Fibroblast of lung (primary cell): ENCODE results near the gene FHOD3. TPM values are rescaled to one million over a fixed set of nuclear protein-coding genes. Genes with fewer than 3 reads are reported as not detected.

Source experiments
- DNase-seq, 2 donors: peaks; one replicate each; pipeline versions ENCODE4 v3.0.0 to v3.0.0-alpha.2; 2010; ENCODE audit warnings: low read depth in 2 of 2
- H2AFZ ChIP-seq: 2 replicates; pipeline ENCODE4 v1.5.1; 2012; ENCODE audit warnings: low read length, control low read depth, inconsistent platforms
- H3K27ac ChIP-seq: 2 replicates; pipeline ENCODE4 v1.5.1; 2011; ENCODE audit warnings: low read length, control low read depth; ENCODE audit not compliant: insufficient read depth
- H3K27me3 ChIP-seq: 2 replicates; pipeline ENCODE4 v1.5.1; 2011; ENCODE audit warnings: mild to moderate bottlenecking, low read length; ENCODE audit not compliant: control insufficient read depth, insufficient read depth
- H3K36me3 ChIP-seq: 2 replicates; pipeline ENCODE4 v1.5.1; 2011; ENCODE audit warnings: low read length; ENCODE audit not compliant: control insufficient read depth, insufficient read depth
- H3K4me1 ChIP-seq: 2 replicates; pipeline ENCODE4 v1.5.1; 2011; ENCODE audit warnings: low read length; ENCODE audit not compliant: control insufficient read depth, insufficient read depth; ENCODE audit errors: extremely low read depth
- H3K4me2 ChIP-seq: 2 replicates; pipeline ENCODE4 v1.5.1; 2011; ENCODE audit warnings: low read length, control low read depth; ENCODE audit not compliant: insufficient read depth; ENCODE audit errors: extremely low read depth
- H3K4me3 ChIP-seq, 4 experiments: fragments of 200-600 bp in 1 of 4; sonication (generic) in 1 of 4; replicated peaks in 1 of 4; 2 replicates each; pipeline ENCODE4 v1.5.1; 2011 to 2016; ENCODE audit warnings: low read length in 4 of 4, low read depth in 3 of 4, mild to moderate bottlenecking in 3 of 4, control low read depth in 2 of 4, inconsistent platforms in 1 of 4, mixed read lengths in 1 of 4; ENCODE audit not compliant: insufficient read depth in 1 of 4; ENCODE audit errors: control extremely low read depth in 1 of 4
- H3K79me2 ChIP-seq: 2 replicates; pipeline ENCODE4 v1.5.1; 2012; ENCODE audit warnings: mild to moderate bottlenecking, low read length, inconsistent platforms; ENCODE audit not compliant: control insufficient read depth, insufficient read depth
- H3K9ac ChIP-seq: 2 replicates; pipeline ENCODE4 v1.5.1; 2011; ENCODE audit warnings: mild to moderate bottlenecking, low read length, control low read depth; ENCODE audit not compliant: insufficient read depth
- H3K9me3 ChIP-seq: 2 replicates; pipeline ENCODE4 v1.5.1; 2012; ENCODE audit warnings: low read depth, low read length; ENCODE audit not compliant: control insufficient read depth, insufficient read depth
- H4K20me1 ChIP-seq: 2 replicates; pipeline ENCODE4 v1.5.1; 2011; ENCODE audit warnings: low read length; ENCODE audit not compliant: control insufficient read depth, insufficient read depth; ENCODE audit errors: extremely low read depth
- CTCF ChIP-seq, 2 donors: IDR thresholded peaks in 1 of 2; conservative IDR thresholded peaks in 1 of 2; 1 replicate in 1 of 2; 2 replicates in 1 of 2; pipeline ENCODE4 v1.5.1; 2011 to 2012; ENCODE audit warnings: low read length in 2 of 2, control low read depth in 1 of 2, inconsistent platforms in 1 of 2, low read depth in 1 of 2, mild to moderate bottlenecking in 1 of 2
- EZH2 ChIP-seq: IDR thresholded peaks from 2 replicates; pipeline ENCODE4 v1.5.1; 2012; ENCODE audit warnings: low read length, control low read depth, mild to moderate bottlenecking; ENCODE audit errors: missing control alignments
- polyA plus RNA-seq, 2 donors: library from polyadenylated mRNA; depleted of rRNA in 1 of 2; stranded (reverse) in 1 of 2; unstranded in 1 of 2; fragments of >200 nt; gene quantifications; 2 replicates each; pipeline ENCODE4 v1.2.1, GENCODE V29; 2011 to 2012; ENCODE audit warnings: missing spikeins in 1 of 2
- total RNA-seq: library from RNA; depleted of rRNA; stranded (reverse); fragments of >200 nt; gene quantifications from 2 replicates; pipeline ENCODE4 v1.2.1, GENCODE V29; 2014

Gene FHOD3
- total and polyA plus RNA-seq, 2 donors (not counting 1 experiment from before 2014, with no cell fraction given): 16.1 to 28.2 TPM

- no peaks in the 10 kb centered on the region for H3K36me3 ChIP-seq
- no peaks in the 10 kb centered on the region for H3K4me1 ChIP-seq
- H2AFZ ChIP-seq: no peak overlapping the region
- no peaks in the 10 kb centered on the region for H3K9me3 ChIP-seq
- no peaks in the 10 kb centered on the region for H3K79me2 ChIP-seq
- H3K9ac ChIP-seq: no peak overlapping the region
- no peak for DNase-seq
- H3K27ac ChIP-seq: no peak overlapping the region
- TF ChIP-seq CTCF (conservative IDR thresholded peaks at IDR 0.05 in 1 of 2, IDR thresholded peaks at IDR 0.05 in 1 of 2; ENCODE audit: low read depth in 1 of 2, low read length in 2 of 2) (no peak), EZH2 (no peak)
- H4K20me1 ChIP-seq: peaks cover 2% of the 10 kb centered on the region
- H3K27me3 ChIP-seq: no peaks in the 10 kb centered on the region
- H3K4me2 ChIP-seq: no peak overlapping the region
- no peak overlapping the region for H3K4me3 ChIP-seq
These were observed 180.3 kb downstream of the FHOD3 start for GRCh38 chr18:36477776-36478175.

GRCh38 chr18:36481201-36481657, 183.7 kb downstream of the FHOD3 start:
- Histone ChIP-seq H3K4me2 (no peak overlapping the region), H4K20me1 (peaks cover 2% of the 10 kb centered on the region), H3K79me2 (no peaks in the 10 kb centered on the region), H3K9me3 (no peaks in the 10 kb centered on the region), H3K4me1 (no peaks in the 10 kb centered on the region), H2AFZ (no peak overlapping the region), H3K9ac (no peak overlapping the region), H3K4me3 (no peak overlapping the region), H3K27ac (no peak overlapping the region), H3K36me3 (no peaks in the 10 kb centered on the region), H3K27me3 (no peaks in the 10 kb centered on the region)
- DNase-seq: no peak
- no peak for TF ChIP-seq EZH2
- TF ChIP-seq CTCF (conservative IDR thresholded peaks at IDR 0.05 in 1 of 2, IDR thresholded peaks at IDR 0.05 in 1 of 2; ENCODE audit: low read depth in 1 of 2, low read length in 2 of 2): no peak

- H4K20me1 ChIP-seq: peaks cover 2% of the 10 kb centered on the region
- H3K9me3 ChIP-seq: no peaks in the 10 kb centered on the region
- no peak overlapping the region for H2AFZ ChIP-seq
- no peak overlapping the region for H3K27ac ChIP-seq
- no peak overlapping the region for H3K4me3 ChIP-seq
- no peaks in the 10 kb centered on the region for H3K79me2 ChIP-seq
- H3K36me3 ChIP-seq: no peaks in the 10 kb centered on the region
- no peaks in the 10 kb centered on the region for H3K27me3 ChIP-seq
- no peak overlapping the region for H3K9ac ChIP-seq
- DNase-seq: no peak
- no peaks in the 10 kb centered on the region for H3K4me1 ChIP-seq
- TF ChIP-seq CTCF (conservative IDR thresholded peaks at IDR 0.05 in 1 of 2, IDR thresholded peaks at IDR 0.05 in 1 of 2; ENCODE audit: low read depth in 1 of 2, low read length in 2 of 2): no peak
- TF ChIP-seq EZH2: no peak
- no peak overlapping the region for H3K4me2 ChIP-seq
These were observed 184.4 kb downstream of the FHOD3 start for GRCh38 chr18:36481935-36482334.
